Measurements from ENCODE around the gene NACAD.

NACAD gene

GRCh38 chr7:45073786-45074527, 14.8 kb downstream of the NACAD start:
- no peak for DNase-seq

GRCh38 chr7:45073031-45073785, 15.6 kb downstream of the NACAD start:
- DNase-seq, result no peak

- no peak for DNase-seq
These were observed 16.4 kb downstream of the NACAD start for GRCh38 chr7:45072131-45073030.

GRCh38 chr7:45071528-45071927, 17.2 kb downstream of the NACAD start:
- no peak for DNase-seq

- DNase-seq, result no peak
These were observed 18.5 kb downstream of the NACAD start for GRCh38 chr7:45070254-45070642.

GRCh38 chr7:45069444-45070253, 19.1 kb downstream of the NACAD start:
- DNase-seq, result no peak

- no peak for DNase-seq
These were observed 20.3 kb downstream of the NACAD start for GRCh38 chr7:45068236-45069023.

- DNase-seq, result no peak
These were observed 21.2 kb downstream of the NACAD start for GRCh38 chr7:45067582-45067981.

- no peak for DNase-seq
These were observed 22.4 kb downstream of the NACAD start for GRCh38 chr7:45066409-45066808.

- DNase-seq, result no peak
These were observed 23.5 kb downstream of the NACAD start for GRCh38 chr7:45065031-45065995.

- DNase-seq, result no peak
These were observed 24.6 kb downstream of the NACAD start for GRCh38 chr7:45064047-45064725.

GRCh38 chr7:45061806-45062425, 26.9 kb downstream of the NACAD start:
- DNase-seq, result no peak

- DNase-seq, result no peak
These were observed 27.4 kb downstream of the NACAD start for GRCh38 chr7:45061352-45061751.

GRCh38 chr7:45060295-45060694, 28.5 kb downstream of the NACAD start:
- DNase-seq, result no peak

- DNase-seq, result no peak
These were observed 30.9 kb downstream of the NACAD start for GRCh38 chr7:45057878-45058277.

GRCh38 chr7:45055594-45056219, 33.1 kb downstream of the NACAD start:
- no peak for DNase-seq

- no peak for DNase-seq
These were observed 33.8 kb downstream of the NACAD start for GRCh38 chr7:45055016-45055415.

- DNase-seq, result no peak
These were observed 34.3 kb downstream of the NACAD start for GRCh38 chr7:45054442-45054841.

- no peak for DNase-seq
These were observed 34.8 kb downstream of the NACAD start for GRCh38 chr7:45053941-45054340.

All from effector CD8-positive, alpha-beta T cell (primary cell).